OCI-LY7 (cell line): ENCODE results near the gene RBM20.

Source experiments
- CTCF ChIP-seq: fragments of 200-600 bp; sonication (generic); conservative IDR thresholded peaks from 2 replicates; pipeline ENCODE4 v1.5.1; 2014; ENCODE audit warnings: mild to moderate bottlenecking, antibody characterized with exemption, low read length, moderate library complexity, mixed read lengths
- EZH2phosphoT487 ChIP-seq: fragments of 200-600 bp; sonication (generic); IDR thresholded peaks from 2 replicates; pipeline ENCODE4 v1.6.1; 2018; ENCODE audit warnings: low read depth, borderline replicate concordance, mild to moderate bottlenecking, mixed run types, antibody characterized with exemption, low read length, moderate library complexity, mixed read lengths

- TF ChIP-seq EZH2phosphoT487 (no peak), CTCF (no peak)
Observed at GRCh38 chr10:110717781-110718589, 73.8 kb downstream of the RBM20 start.
